PFSK-1 (cell line): Measurements from ENCODE around the gene WSCD2.

Source experiments
- FOXP2 ChIP-seq: optimal IDR thresholded peaks from 2 replicates; pipeline ENCODE3; 2011; ENCODE audit warnings: borderline replicate concordance, control low read depth, inconsistent platforms; ENCODE audit not compliant: insufficient read depth; ENCODE audit errors: extremely low read length, extremely low read depth
- POLR2AphosphoS5 ChIP-seq: IDR thresholded peaks from 2 replicates; pipeline ENCODE4 v1.6.1; 2012; ENCODE audit warnings: low read depth, mild to moderate bottlenecking, control low read depth, low read length, moderate library complexity
- REST ChIP-seq, 2 experiments: IDR thresholded peaks; 2 replicates each; pipeline versions ENCODE4 v1.6.1 to v1.8.0; 2011 to 2012; ENCODE audit warnings: low read depth in 2 of 2, low read length in 2 of 2, control low read depth in 1 of 2, inconsistent platforms in 1 of 2, mild to moderate bottlenecking in 1 of 2, moderate library complexity in 1 of 2; ENCODE audit not compliant: insufficient read depth in 1 of 2
- SIN3A ChIP-seq: IDR thresholded peaks from 2 replicates; pipeline ENCODE4 v1.6.1; 2012; ENCODE audit warnings: mild to moderate bottlenecking, low read length, moderate library complexity, borderline replicate concordance; ENCODE audit not compliant: insufficient read depth
- TAF1 ChIP-seq: IDR thresholded peaks from 2 replicates; pipeline ENCODE4 v1.6.1; 2012; ENCODE audit warnings: low read length, control low read depth, borderline replicate concordance; ENCODE audit not compliant: insufficient read depth

WSCD2 gene

GRCh38 chr12:108193493-108193892 is 64.4 kb downstream of the WSCD2 start:
- TF ChIP-seq POLR2AphosphoS5 = no peak
- no peak for TF ChIP-seq TAF1
- no peak for TF ChIP-seq FOXP2
- TF ChIP-seq REST (IDR thresholded peaks at IDR 0.05; ENCODE audit: insufficient read depth in 1 of 2, low read depth in 2 of 2, low read length in 2 of 2) = no peak
- TF ChIP-seq SIN3A = no peak

- no peak for TF ChIP-seq SIN3A
- no peak for TF ChIP-seq FOXP2
- no peak for TF ChIP-seq TAF1
- TF ChIP-seq REST (IDR thresholded peaks at IDR 0.05; ENCODE audit: insufficient read depth in 1 of 2, low read depth in 2 of 2, low read length in 2 of 2) = no peak
- no peak for TF ChIP-seq POLR2AphosphoS5
Measured at GRCh38 chr12:108193917-108194316, 64.8 kb downstream of the WSCD2 start.

GRCh38 chr12:108194585-108194984 is 65.5 kb downstream of the WSCD2 start:
- TF ChIP-seq REST (IDR thresholded peaks at IDR 0.05; ENCODE audit: insufficient read depth in 1 of 2, low read depth in 2 of 2, low read length in 2 of 2) = peak; percentile 33 to 90; a peak in 3 of 4 replicates
- no peak for TF ChIP-seq FOXP2
- no peak for TF ChIP-seq TAF1
- TF ChIP-seq POLR2AphosphoS5 = no peak
- TF ChIP-seq SIN3A = no peak

- TF ChIP-seq FOXP2 (no peak), POLR2AphosphoS5 (no peak), REST (IDR thresholded peaks at IDR 0.05; ENCODE audit: insufficient read depth in 1 of 2, low read depth in 2 of 2, low read length in 2 of 2) (no peak), TAF1 (no peak), SIN3A (no peak)
Measured at GRCh38 chr12:108196319-108196718, 67.2 kb downstream of the WSCD2 start.

GRCh38 chr12:108196921-108197320 is 67.8 kb downstream of the WSCD2 start:
- TF ChIP-seq TAF1 (no peak), POLR2AphosphoS5 (no peak), REST (IDR thresholded peaks at IDR 0.05; ENCODE audit: insufficient read depth in 1 of 2, low read depth in 2 of 2, low read length in 2 of 2) (no peak), SIN3A (no peak), FOXP2 (no peak)
